ENCODE results near the gene IRX4.

The IRX4 gene

GRCh38 chr5:1907616-1908015 is 24.9 kb upstream of the IRX4 start:
- H3K4me3 ChIP-seq (ENCODE audit: low read depth, low read length) = no peak overlapping the region
- H3K27me3 ChIP-seq (ENCODE audit: insufficient read depth, low read depth, severe bottlenecking) = peaks cover 93% of the 10 kb centered on the region
- DNase-seq = no peak
- peaks cover 7% of the 10 kb centered on the region for H3K9me3 ChIP-seq (ENCODE audit: severe bottlenecking)
- no peak for TF ChIP-seq CTCF (IDR thresholded peaks at IDR 0.05; ENCODE audit: low read depth, low read length)
- no peak overlapping the region for H3K27ac ChIP-seq
- no peaks in the 10 kb centered on the region for H3K36me3 ChIP-seq

- no peak for TF ChIP-seq CTCF (IDR thresholded peaks at IDR 0.05; ENCODE audit: low read depth, low read length)
- no peak overlapping the region for H3K4me3 ChIP-seq (ENCODE audit: low read depth, low read length)
- peaks cover 93% of the 10 kb centered on the region for H3K27me3 ChIP-seq (ENCODE audit: insufficient read depth, low read depth, severe bottlenecking)
- H3K36me3 ChIP-seq = no peaks in the 10 kb centered on the region
- peaks cover 16% of the 10 kb centered on the region for H3K9me3 ChIP-seq (ENCODE audit: severe bottlenecking)
- no peak overlapping the region for H3K27ac ChIP-seq
- no peak for DNase-seq
Observed at GRCh38 chr5:1905108-1905507, 22.4 kb upstream of the IRX4 start.

- no peak overlapping the region for H3K27ac ChIP-seq
- H3K36me3 ChIP-seq = no peaks in the 10 kb centered on the region
- no peak for DNase-seq
- peaks cover 93% of the 10 kb centered on the region for H3K27me3 ChIP-seq (ENCODE audit: insufficient read depth, low read depth, severe bottlenecking)
- no peak overlapping the region for H3K4me3 ChIP-seq (ENCODE audit: low read depth, low read length)
- TF ChIP-seq CTCF (IDR thresholded peaks at IDR 0.05; ENCODE audit: low read depth, low read length) = no peak
- H3K9me3 ChIP-seq (ENCODE audit: severe bottlenecking) = peaks cover 16% of the 10 kb centered on the region
Observed at GRCh38 chr5:1901983-1902382, 19.3 kb upstream of the IRX4 start.

- Histone ChIP-seq H3K4me3 (ENCODE audit: low read depth, low read length) (no peak overlapping the region), H3K27me3 (ENCODE audit: insufficient read depth, low read depth, severe bottlenecking) (peaks cover 93% of the 10 kb centered on the region), H3K27ac (no peak overlapping the region), H3K36me3 (no peaks in the 10 kb centered on the region), H3K9me3 (ENCODE audit: severe bottlenecking) (peaks cover 16% of the 10 kb centered on the region)
- DNase-seq = no peak
- no peak for TF ChIP-seq CTCF (IDR thresholded peaks at IDR 0.05; ENCODE audit: low read depth, low read length)
Observed at GRCh38 chr5:1901061-1901460, 18.3 kb upstream of the IRX4 start.

- no peak overlapping the region for H3K4me3 ChIP-seq (ENCODE audit: low read depth, low read length)
- no peak overlapping the region for H3K27ac ChIP-seq
- H3K36me3 ChIP-seq = no peaks in the 10 kb centered on the region
- H3K27me3 ChIP-seq (ENCODE audit: insufficient read depth, low read depth, severe bottlenecking) = peaks cover 97% of the 10 kb centered on the region
- TF ChIP-seq CTCF (IDR thresholded peaks at IDR 0.05; ENCODE audit: low read depth, low read length) = no peak
- DNase-seq = no peak
- H3K9me3 ChIP-seq (ENCODE audit: severe bottlenecking) = peaks cover 14% of the 10 kb centered on the region
Observed at GRCh38 chr5:1899201-1899600, 16.5 kb upstream of the IRX4 start.

- no peak for TF ChIP-seq CTCF (IDR thresholded peaks at IDR 0.05; ENCODE audit: low read depth, low read length)
- Histone ChIP-seq H3K27me3 (ENCODE audit: insufficient read depth, low read depth, severe bottlenecking) (peaks cover 100% of the 10 kb centered on the region), H3K4me3 (ENCODE audit: low read depth, low read length) (no peak overlapping the region), H3K27ac (no peak overlapping the region), H3K9me3 (ENCODE audit: severe bottlenecking) (peaks cover 9% of the 10 kb centered on the region), H3K36me3 (no peaks in the 10 kb centered on the region)
- DNase-seq = no peak
Observed at GRCh38 chr5:1897816-1898450, 15.2 kb upstream of the IRX4 start.
